Hindlimb muscle (tissue), 1 donor: ENCODE results near the gene RPL23. TPM values are rescaled to one million over a fixed set of nuclear protein-coding genes. Genes with fewer than 3 reads are reported as not detected.

Source experiments
- DNase-seq: peaks from one replicate; pipeline ENCODE4 v3.0.0-alpha.2; 2013
- polyA plus RNA-seq: library from polyadenylated mRNA; unstranded; fragments of 120-200 nt; gene quantifications from one replicate; pipeline ENCODE4 v1.2.1, GENCODE V29; 2013; ENCODE audit not compliant: insufficient read length

Gene RPL23
- polyA plus RNA-seq = 2,574 TPM

DNA sequence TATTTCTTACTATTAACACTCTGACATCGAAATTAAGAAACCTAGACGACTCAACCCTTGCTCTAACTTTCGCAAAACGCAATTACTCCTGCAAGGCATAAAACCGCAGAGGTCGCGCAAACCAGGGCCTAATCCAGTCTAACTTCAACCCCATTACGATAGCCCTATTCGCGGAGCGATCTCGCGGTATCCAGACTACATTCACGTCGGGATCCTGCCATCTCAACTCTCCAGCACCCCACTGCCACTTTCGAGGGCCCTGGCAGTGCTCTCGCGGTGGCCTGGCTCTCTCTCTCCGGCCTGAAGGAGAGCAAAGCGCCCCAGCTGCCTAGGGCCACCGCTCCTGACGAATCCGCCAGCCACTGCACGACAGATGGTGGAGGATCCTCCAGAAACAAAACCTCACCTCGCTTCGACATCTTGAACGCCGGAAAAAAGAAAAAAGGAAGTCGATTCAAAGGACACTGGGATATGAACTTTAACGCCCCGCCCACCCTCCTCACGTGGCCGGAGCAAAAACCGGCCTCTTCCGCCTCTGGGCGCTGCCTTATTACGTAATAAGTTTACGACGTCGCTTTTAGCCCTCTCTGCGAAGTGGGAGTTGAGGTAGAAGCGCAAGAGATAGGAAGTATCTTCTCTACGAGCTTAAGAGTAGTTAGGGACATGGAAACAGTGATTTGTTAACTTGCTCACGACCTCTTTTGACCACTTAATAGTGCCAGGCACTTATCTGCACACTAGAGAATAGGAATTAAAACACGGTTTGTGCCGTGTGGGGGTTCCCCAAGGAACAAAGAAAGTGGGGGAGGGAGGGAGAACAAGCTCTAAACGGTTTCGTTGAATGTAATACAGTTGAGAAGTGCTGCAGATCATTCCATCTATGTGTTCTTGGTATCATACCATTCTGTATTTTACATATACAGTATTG lies at the start of gene RPL23:
Gene RPL23, minus strand, starts transcription at position 430 of the 928 bp plus-strand sequence. Its CDS starts 11 bp downstream, at position 419.
- DNase-seq = peak; percentile 98

DNA sequence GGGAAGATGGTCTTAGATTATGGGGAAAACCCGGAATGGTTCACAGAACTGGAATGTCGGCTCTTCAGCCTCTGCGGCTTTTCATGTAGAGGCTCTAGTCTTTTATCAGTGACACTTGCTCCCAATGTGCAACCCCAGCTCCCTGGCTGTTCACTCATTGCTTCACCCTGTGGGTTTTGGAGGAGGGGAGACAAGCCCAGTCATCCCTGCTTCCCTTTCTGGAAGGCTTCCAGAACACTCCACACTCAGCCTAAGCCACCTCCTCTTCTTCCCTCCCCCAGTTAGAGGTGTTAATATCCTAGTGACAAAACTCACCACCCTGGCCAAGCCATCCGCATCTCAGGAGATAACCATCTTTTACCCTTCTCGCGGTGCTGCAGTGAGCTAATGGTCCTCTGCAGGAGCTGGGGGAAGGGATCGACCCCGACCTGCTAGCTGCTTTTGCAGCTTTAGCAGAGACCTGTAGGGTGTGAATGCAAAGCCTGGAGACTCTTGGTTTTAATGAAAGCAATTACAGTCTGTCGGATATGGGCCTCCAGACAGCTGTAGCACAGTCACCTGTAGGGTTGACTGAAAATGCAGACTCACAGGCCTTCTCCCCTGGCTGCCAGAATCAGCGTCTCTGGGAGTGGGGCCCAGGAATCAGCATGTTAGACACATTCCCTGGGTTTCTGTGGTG lies 47.6 kb upstream of the RPL23 start:
- no peak for DNase-seq

DNA sequence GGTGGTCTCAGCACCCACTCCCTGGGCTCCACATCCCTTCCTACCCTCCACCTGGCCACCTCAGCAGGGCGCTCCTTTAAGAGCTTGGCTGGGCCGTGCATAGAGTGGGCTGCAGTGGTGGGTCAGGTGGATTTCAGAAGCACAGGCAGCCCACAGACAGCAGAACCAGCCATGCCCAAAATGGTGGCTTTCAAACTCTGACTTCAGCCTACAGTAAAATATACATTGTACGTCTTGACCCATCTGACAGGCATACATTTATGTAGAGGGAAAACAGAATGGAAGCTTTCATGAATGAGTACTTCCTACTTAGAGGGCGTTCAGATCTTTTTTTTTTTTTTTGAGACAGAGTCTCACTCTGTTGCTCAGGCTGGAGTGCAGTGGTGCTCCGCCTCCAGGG lies 45.9 kb upstream of the RPL23 start:
- DNase-seq = no peak

DNA sequence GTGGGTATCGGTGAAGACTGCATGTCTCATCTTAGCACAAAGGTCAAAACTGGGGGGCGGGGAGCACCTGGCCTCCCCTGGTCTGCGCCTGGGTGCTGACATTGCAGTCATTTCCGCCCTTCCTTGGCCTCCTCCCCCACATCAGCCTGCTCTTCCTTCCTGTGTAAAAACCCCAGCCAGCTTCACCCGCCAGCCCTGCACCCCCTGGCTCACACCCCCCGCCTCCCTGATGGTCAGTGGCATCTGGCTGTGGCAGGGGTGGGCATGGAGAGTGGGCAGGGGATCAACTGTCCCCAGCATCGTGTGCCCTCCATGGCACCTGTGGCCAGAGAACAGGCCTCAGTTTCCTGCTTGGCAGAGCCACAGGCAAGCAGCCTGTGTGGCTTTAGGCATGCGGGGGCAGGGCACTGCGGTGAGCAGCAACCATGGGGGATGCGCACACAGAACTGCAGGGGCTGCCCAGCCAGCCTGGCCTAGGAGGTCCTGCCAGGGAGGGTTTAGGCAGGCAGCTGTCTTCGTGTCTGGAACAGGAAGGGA lies 45.4 kb upstream of the RPL23 start:
- DNase-seq = peak; percentile 31

GRCh38 chr17:38898291-38898679 lies 44.8 kb upstream of the RPL23 start:
- no peak for DNase-seq

GRCh38 chr17:38897671-38898290 lies 44.3 kb upstream of the RPL23 start:
- DNase-seq = no peak

DNA sequence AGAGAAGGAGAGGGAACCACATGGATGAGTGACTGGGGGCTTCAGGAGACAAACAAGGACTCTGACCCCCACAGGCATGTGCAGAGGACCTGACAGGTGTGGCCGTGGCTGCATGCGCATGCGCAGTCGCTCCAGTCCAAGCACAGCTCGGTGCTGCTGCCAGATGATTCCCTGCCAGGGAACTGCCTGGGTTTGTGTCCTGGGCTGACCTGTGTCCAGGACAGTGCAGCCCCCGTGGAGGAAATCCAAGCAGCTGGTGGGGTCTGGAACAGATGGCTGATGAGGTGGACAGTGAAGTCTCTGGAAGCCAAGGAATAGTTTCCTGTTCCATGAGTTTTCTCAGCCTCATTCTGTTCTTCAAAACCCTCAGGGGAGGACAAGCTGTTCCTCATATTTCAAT lies 43.7 kb upstream of the RPL23 start:
- peak; percentile 74 for DNase-seq

DNA sequence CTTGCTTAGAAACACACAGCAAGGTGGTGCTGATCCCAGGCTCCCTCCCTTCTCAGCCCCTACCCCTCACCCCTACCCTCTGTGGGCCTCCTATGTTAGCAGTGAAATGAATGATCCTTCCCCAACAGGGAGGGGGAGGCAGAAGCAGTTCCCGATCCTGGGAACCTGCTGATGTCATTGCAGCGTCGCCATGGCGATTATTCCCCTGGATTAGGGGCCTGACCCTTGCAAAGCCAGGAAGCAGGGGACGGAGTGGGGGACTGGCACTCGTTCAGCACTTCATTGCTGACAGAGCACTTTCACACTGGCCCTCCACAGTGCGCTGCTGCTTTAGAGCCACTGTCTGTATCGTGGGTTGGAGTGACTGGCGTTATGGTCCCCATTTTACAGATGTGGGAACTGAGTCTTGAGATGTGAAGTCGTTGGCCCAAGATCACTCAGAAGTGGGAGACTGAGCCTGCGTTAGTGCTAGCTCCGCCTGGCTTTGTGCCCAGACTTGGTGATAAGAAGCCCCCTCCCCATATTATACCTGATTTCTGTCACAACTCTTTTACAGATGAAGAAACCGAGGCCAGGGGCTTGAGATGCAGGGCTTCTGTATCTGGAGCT lies 42.9 kb upstream of the RPL23 start:
- DNase-seq = no peak

DNA sequence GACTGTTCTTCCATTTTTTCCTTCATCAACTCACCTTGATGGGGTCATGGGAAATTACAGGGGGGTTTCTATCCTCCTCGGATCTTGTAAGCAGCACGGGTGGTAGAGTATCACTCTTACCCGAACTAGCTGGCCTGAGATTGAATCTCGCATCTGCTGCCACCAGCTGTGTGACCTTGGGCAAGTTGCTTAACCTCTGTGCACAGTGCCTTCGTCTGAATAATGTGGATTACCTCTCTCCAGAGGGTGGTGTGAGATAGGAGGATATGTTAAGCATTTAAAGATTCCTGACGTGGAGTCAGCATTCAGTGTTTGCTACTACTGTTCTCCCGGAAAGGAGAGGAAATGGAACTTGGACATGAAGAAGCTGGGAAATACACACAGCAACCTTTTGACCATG lies 40.8 kb upstream of the RPL23 start:
- DNase-seq = no peak

GRCh38 chr17:38893607-38894006 lies 40.1 kb upstream of the RPL23 start:
- DNase-seq = no peak

- DNase-seq = no peak
Measured at GRCh38 chr17:38893113-38893512, 39.6 kb upstream of the RPL23 start.

- DNase-seq = no peak
Measured at GRCh38 chr17:38892620-38893019, 39.1 kb upstream of the RPL23 start.

DNA sequence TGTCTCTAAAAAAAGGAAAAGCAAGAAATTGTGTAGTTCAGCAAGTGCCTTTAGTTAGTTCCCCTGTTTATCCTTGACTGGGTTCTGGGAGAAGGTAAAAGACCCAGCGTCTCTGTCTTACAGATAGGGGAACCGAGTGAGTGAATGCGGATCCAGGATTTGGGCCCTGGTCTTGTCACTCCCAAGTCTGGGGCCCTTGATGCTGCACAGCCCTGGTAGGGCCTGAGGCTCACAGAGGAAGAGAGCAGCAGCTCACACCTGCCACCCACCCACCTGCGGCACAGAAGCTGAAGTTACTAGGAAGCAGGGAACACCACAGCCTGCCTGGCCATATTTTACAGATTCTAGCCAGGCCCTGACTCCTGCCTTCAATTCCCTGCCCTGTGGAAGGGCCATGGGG lies 38.6 kb upstream of the RPL23 start:
- no peak for DNase-seq

- no peak for DNase-seq
Measured at GRCh38 chr17:38891441-38891840, 37.9 kb upstream of the RPL23 start.

GRCh38 chr17:38890410-38890746 lies 36.9 kb upstream of the RPL23 start:
- DNase-seq = no peak

DNA sequence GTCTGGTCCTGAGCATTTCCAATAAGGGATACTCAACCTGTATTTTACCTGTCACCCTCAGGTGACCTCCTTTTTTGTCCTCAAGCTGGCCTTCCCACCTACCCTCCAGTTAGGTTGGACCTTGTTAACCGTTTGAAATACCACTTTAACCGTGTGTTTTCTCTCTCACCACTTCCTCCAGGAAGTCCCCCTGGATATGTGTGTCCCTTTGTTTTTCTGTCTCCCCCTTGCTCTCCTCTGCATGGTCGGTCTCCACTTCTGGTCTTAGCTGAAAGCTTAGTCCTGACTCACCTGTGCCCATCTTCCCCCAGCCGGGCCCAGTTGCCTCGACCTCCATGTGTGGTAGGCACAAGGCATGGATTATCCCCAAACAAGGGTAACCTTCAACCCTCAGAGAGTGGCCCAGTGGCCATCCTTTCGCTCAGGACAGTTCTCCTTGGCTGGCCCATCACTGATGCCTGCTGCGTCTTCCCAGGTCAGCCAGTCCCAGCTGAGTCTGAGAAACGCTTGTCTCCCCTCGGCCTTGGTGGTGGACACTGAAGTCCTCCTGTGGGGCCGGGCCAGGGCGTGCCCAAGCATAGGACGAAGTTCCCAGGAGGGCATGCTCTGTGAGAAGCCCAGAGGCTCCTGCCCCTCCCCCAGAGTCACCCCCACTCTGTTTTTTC lies 36.4 kb upstream of the RPL23 start:
- no peak for DNase-seq

GRCh38 chr17:38888842-38889241 lies 35.3 kb upstream of the RPL23 start:
- no peak for DNase-seq

- DNase-seq = no peak
Measured at GRCh38 chr17:38886643-38887010, 33.1 kb upstream of the RPL23 start.

GRCh38 chr17:38885728-38886642 lies 32.5 kb upstream of the RPL23 start:
- no peak for DNase-seq

GRCh38 chr17:38885044-38885727 lies 31.7 kb upstream of the RPL23 start:
- no peak for DNase-seq
